Stimulated activated memory B cell treated with anti-CD40 and anti-IgM and Interleukin-4, amounts not matched to agents 10 μg/mL and 1 μg/mL and 100 μg/mL, for 72 hours (primary cell): ENCODE data around the gene ARL8A.

Source experiments
- ATAC-seq: fragments of 150-1000 bp; cut with Tn5 transposase; 2 replicates; pipeline ENCODE4 v1.10.0; 2021
- H3K27ac Mint-ChIP-seq: one replicate; pipeline ENCODE4 v1.8.0; 2022; ENCODE audit warnings: mild to moderate bottlenecking, mixed read lengths
- H3K27me3 Mint-ChIP-seq: one replicate; pipeline ENCODE4 v1.8.0; 2022; ENCODE audit warnings: mixed read lengths
- H3K36me3 Mint-ChIP-seq: one replicate; pipeline ENCODE4 v1.8.0; 2022; ENCODE audit warnings: mixed read lengths
- H3K4me1 Mint-ChIP-seq: one replicate; pipeline ENCODE4 v1.8.0; 2022; ENCODE audit warnings: mixed read lengths
- H3K4me3 Mint-ChIP-seq: one replicate; pipeline ENCODE4 v1.8.0; 2022; ENCODE audit warnings: mild to moderate bottlenecking, moderate library complexity, mixed read lengths
- H3K9me3 Mint-ChIP-seq: one replicate; pipeline ENCODE4 v1.8.0; 2022; ENCODE audit warnings: mixed read lengths

ARL8A gene

GRCh38 chr1:202140833-202141232 lies 3.7 kb downstream of the ARL8A start:
- H3K27ac Mint-ChIP-seq: no peak overlapping the region
- H3K27me3 Mint-ChIP-seq: no peaks in the 10 kb centered on the region
- H3K9me3 Mint-ChIP-seq: no peaks in the 10 kb centered on the region
- H3K36me3 Mint-ChIP-seq: peaks cover 15% of the 10 kb centered on the region
- ATAC-seq: no peak
- no peak overlapping the region for H3K4me3 Mint-ChIP-seq
- peaks cover 36% of the 10 kb centered on the region for H3K4me1 Mint-ChIP-seq

GRCh38 chr1:202135221-202135721 lies 9.3 kb downstream of the ARL8A start:
- peaks cover 17% of the 10 kb centered on the region for H3K4me1 Mint-ChIP-seq
- ATAC-seq: peak; percentile 79
- H3K9me3 Mint-ChIP-seq: no peaks in the 10 kb centered on the region
- H3K4me3 Mint-ChIP-seq: no peak overlapping the region
- peaks cover 39% of the 10 kb centered on the region for H3K36me3 Mint-ChIP-seq
- no peaks in the 10 kb centered on the region for H3K27me3 Mint-ChIP-seq
- no peak overlapping the region for H3K27ac Mint-ChIP-seq

DNA sequence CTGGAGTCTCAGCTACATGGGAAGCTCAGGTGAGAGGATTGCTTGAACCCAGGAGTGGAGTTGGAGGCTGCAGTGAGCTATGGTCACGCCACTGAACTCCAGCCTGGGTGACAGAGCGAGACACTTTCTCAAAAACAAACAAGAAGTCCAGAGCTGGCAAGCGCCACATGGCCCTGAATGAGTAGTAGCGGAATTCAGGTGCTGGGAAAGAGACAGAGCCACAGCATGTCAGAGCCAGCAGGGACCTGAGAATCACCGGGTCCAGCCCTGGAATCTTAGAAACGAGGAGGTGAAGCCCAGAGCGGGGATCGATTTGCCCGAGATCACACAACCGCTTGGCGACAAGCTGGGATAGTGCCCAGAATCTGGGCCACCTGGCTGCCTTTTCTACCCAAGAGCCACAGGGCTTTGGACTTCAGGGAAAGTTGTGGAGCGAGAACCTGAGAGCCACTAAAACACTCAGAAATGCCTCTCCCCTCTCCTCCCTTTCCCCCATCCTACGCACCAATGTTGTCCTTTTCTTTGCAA lies 9.8 kb downstream of the ARL8A start:
- Mint-ChIP-seq H3K27me3 (no peaks in the 10 kb centered on the region), H3K9me3 (no peaks in the 10 kb centered on the region), H3K4me3 (no peak overlapping the region), H3K36me3 (peaks cover 39% of the 10 kb centered on the region), H3K4me1 (peaks cover 17% of the 10 kb centered on the region), H3K27ac (no peak overlapping the region)
- ATAC-seq: no peak

- Mint-ChIP-seq H3K27ac (no peak overlapping the region), H3K9me3 (no peaks in the 10 kb centered on the region), H3K27me3 (no peaks in the 10 kb centered on the region), H3K4me3 (no peak overlapping the region), H3K4me1 (peaks cover 17% of the 10 kb centered on the region), H3K36me3 (peaks cover 39% of the 10 kb centered on the region)
- no peak for ATAC-seq
These were observed 10.5 kb downstream of the ARL8A start for GRCh38 chr1:202133989-202134388.

GRCh38 chr1:202133496-202133895 lies 11.0 kb downstream of the ARL8A start:
- H3K36me3 Mint-ChIP-seq: peaks cover 40% of the 10 kb centered on the region
- H3K4me1 Mint-ChIP-seq: peaks cover 16% of the 10 kb centered on the region
- no peaks in the 10 kb centered on the region for H3K27me3 Mint-ChIP-seq
- ATAC-seq: no peak
- no peak overlapping the region for H3K4me3 Mint-ChIP-seq
- no peak overlapping the region for H3K27ac Mint-ChIP-seq
- no peaks in the 10 kb centered on the region for H3K9me3 Mint-ChIP-seq

DNA sequence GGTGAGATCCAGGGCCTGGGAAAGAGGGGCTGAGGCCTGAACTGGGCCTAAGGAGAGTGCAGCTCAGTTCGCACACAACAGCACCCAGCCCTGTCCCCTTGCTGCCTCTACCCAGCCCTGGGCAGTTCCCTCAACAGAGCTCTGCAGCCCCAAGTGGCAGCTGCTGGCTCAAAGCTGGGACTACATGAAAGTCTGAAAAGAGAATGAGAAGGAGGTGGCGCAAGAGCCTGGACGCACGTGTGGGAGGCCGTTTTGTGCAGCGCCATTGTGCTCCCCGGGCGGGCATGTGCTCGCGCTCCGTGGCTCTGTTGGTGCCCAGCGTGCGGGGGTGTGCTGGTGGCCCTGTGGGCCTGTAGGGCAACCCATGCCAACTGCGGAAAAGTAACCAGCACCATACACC lies 11.5 kb downstream of the ARL8A start:
- no peak for ATAC-seq
- H3K4me1 Mint-ChIP-seq: peaks cover 11% of the 10 kb centered on the region
- no peaks in the 10 kb centered on the region for H3K9me3 Mint-ChIP-seq
- no peaks in the 10 kb centered on the region for H3K27me3 Mint-ChIP-seq
- peaks cover 37% of the 10 kb centered on the region for H3K36me3 Mint-ChIP-seq
- H3K4me3 Mint-ChIP-seq: no peak overlapping the region
- H3K27ac Mint-ChIP-seq: no peak overlapping the region

GRCh38 chr1:202131956-202132821 lies 12.3 kb downstream of the ARL8A start:
- peaks cover 10% of the 10 kb centered on the region for H3K4me1 Mint-ChIP-seq
- H3K27me3 Mint-ChIP-seq: no peaks in the 10 kb centered on the region
- peaks cover 29% of the 10 kb centered on the region for H3K36me3 Mint-ChIP-seq
- no peak for ATAC-seq
- H3K4me3 Mint-ChIP-seq: no peak overlapping the region
- no peak overlapping the region for H3K27ac Mint-ChIP-seq
- H3K9me3 Mint-ChIP-seq: no peaks in the 10 kb centered on the region

- H3K9me3 Mint-ChIP-seq: no peaks in the 10 kb centered on the region
- H3K4me3 Mint-ChIP-seq: no peak overlapping the region
- H3K27ac Mint-ChIP-seq: no peak overlapping the region
- ATAC-seq: no peak
- peaks cover 7% of the 10 kb centered on the region for H3K27me3 Mint-ChIP-seq
- H3K4me1 Mint-ChIP-seq: peaks cover 10% of the 10 kb centered on the region
- H3K36me3 Mint-ChIP-seq: peaks cover 29% of the 10 kb centered on the region
These were observed 13.6 kb downstream of the ARL8A start for GRCh38 chr1:202130816-202131522.

DNA sequence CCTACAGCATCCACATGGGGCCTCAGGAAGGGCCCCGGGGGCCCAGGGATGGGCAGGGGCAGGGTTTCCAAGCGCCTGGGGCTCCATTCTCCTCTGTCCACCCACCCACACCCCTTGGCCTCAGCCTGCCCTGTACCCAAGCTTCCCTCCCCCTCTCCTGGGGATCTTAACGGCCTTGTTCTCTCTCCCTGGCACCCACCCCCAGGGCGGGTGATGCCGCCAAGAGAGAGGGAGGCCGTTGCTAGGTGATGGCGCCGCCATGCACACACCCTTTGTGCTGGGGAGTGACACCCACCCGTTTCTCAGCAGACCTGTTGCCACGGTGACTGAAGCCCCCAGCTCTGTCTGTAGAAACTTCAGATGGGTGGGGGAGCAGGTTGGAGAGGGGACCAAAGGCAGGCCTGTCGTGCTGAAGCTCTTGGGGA lies 14.2 kb downstream of the ARL8A start:
- Mint-ChIP-seq H3K27ac (no peak overlapping the region), H3K4me1 (peaks cover 3% of the 10 kb centered on the region), H3K27me3 (peaks cover 13% of the 10 kb centered on the region), H3K36me3 (peaks cover 29% of the 10 kb centered on the region), H3K4me3 (no peak overlapping the region), H3K9me3 (no peaks in the 10 kb centered on the region)
- peak; percentile 12 for ATAC-seq

GRCh38 chr1:202129453-202130296 lies 14.9 kb downstream of the ARL8A start:
- no peaks in the 10 kb centered on the region for H3K9me3 Mint-ChIP-seq
- no peak overlapping the region for H3K4me3 Mint-ChIP-seq
- no peaks in the 10 kb centered on the region for H3K4me1 Mint-ChIP-seq
- H3K27me3 Mint-ChIP-seq: peaks cover 13% of the 10 kb centered on the region
- peaks cover 23% of the 10 kb centered on the region for H3K36me3 Mint-ChIP-seq
- H3K27ac Mint-ChIP-seq: no peak overlapping the region
- ATAC-seq: peak; percentile 6

DNA sequence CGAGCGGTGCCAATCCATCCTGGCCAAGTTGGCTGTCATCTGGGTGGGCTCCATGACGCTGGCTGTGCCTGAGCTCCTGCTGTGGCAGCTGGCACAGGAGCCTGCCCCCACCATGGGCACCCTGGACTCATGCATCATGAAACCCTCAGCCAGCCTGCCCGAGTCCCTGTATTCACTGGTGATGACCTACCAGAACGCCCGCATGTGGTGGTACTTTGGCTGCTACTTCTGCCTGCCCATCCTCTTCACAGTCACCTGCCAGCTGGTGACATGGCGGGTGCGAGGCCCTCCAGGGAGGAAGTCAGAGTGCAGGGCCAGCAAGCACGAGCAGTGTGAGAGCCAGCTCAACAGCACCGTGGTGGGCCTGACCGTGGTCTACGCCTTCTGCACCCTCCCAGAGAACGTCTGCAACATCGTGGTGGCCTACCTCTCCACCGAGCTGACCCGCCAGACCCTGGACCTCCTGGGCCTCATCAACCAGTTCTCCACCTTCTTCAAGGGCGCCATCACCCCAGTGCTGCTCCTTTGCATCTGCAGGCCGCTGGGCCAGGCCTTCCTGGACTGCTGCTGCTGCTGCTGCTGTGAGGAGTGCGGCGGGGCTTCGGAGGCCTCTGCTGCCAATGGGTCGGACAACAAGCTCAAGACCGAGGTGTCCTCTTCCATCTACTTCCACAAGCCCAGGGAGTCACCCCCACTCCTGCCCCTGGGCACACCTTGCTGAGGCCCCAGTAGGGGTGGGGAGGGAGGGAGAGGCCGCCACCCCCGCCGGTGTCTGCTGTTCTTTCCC lies 16.5 kb downstream of the ARL8A start:
- Mint-ChIP-seq H3K27ac (no peak overlapping the region), H3K27me3 (peaks cover 25% of the 10 kb centered on the region), H3K4me1 (no peaks in the 10 kb centered on the region), H3K4me3 (no peak overlapping the region), H3K36me3 (peaks cover 19% of the 10 kb centered on the region), H3K9me3 (no peaks in the 10 kb centered on the region)
- no peak for ATAC-seq

- Mint-ChIP-seq H3K9me3 (no peaks in the 10 kb centered on the region), H3K27ac (no peak overlapping the region), H3K27me3 (peaks cover 29% of the 10 kb centered on the region), H3K4me3 (no peak overlapping the region), H3K4me1 (no peaks in the 10 kb centered on the region), H3K36me3 (peaks cover 9% of the 10 kb centered on the region)
- ATAC-seq: no peak
These were observed 17.5 kb downstream of the ARL8A start for GRCh38 chr1:202127061-202127460.

DNA sequence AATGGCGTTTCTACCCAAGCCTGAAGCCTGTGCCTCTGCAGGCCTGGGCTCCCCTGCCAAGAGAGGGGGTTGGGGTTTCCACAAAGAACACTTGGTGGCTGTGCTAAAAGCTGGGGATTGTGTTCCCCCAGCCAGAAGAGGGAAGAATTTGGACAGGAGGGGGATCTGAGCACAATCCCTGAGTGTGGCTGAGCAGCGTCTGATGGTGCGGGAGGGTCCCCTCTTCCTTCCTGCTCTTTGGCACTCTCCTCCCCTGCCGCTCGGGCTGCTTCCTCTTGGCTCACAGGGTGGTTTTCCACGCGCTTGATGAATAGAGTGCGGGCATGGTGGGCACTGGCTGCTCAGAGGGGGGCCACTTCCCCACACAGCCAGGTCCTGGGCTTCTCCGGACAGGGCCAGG lies 18.1 kb downstream of the ARL8A start:
- Mint-ChIP-seq H3K9me3 (no peaks in the 10 kb centered on the region), H3K36me3 (peaks cover 5% of the 10 kb centered on the region), H3K27ac (no peak overlapping the region), H3K27me3 (peaks cover 35% of the 10 kb centered on the region), H3K4me1 (no peaks in the 10 kb centered on the region), H3K4me3 (no peak overlapping the region)
- ATAC-seq: no peak

DNA sequence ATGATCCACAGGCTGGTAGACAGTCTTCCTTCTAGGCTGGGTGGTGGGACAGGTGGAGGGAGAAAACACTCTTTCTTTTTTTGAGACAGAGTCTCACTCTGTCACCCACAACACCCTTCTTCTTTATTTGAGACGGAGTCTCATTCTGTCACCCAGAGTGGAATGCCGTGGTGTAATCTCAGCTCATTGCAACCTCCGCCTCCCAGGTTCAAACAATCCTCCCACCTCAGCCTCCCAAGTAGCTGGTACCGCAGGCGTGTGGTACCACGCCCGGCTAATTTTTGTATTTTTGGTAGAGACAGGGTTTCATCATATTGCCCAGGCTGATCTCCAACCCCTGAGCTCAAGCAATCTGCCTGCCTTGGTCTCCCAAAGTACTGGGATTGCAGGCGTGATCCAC lies 18.9 kb downstream of the ARL8A start:
- peaks cover 41% of the 10 kb centered on the region for H3K27me3 Mint-ChIP-seq
- H3K27ac Mint-ChIP-seq: no peak overlapping the region
- H3K4me1 Mint-ChIP-seq: no peaks in the 10 kb centered on the region
- no peak overlapping the region for H3K4me3 Mint-ChIP-seq
- no peaks in the 10 kb centered on the region for H3K9me3 Mint-ChIP-seq
- ATAC-seq: no peak
- peaks cover 5% of the 10 kb centered on the region for H3K36me3 Mint-ChIP-seq
